Mesendoderm (in vitro differentiated cells): Measurements from ENCODE around the gene UBC.

Source experiments
- DNase-seq: peaks from one replicate; pipeline ENCODE4 v3.0.0; 2013
- H2AK5ac ChIP-seq: 2 replicates; pipeline ENCODE4 v1.6.1; 2013; ENCODE audit warnings: low read length, inconsistent platforms
- H2BK120ac ChIP-seq: 2 replicates; pipeline ENCODE4 v1.6.1; 2013; ENCODE audit warnings: low read depth, mild to moderate bottlenecking, low read length, moderate library complexity, mixed read lengths
- H2BK15ac ChIP-seq: replicated peaks from 2 replicates; pipeline ENCODE4 v1.6.1; 2013; ENCODE audit warnings: low read depth, mild to moderate bottlenecking, moderate library complexity
- H2BK5ac ChIP-seq: 2 replicates; pipeline ENCODE4 v1.6.1; 2013; ENCODE audit warnings: low read length, inconsistent platforms
- H3K18ac ChIP-seq: 2 replicates; pipeline ENCODE4 v1.6.1; 2013; ENCODE audit warnings: mild to moderate bottlenecking, low read length, mixed read lengths
- H3K23ac ChIP-seq: one replicate; pipeline ENCODE4 v1.6.1; 2013; ENCODE audit warnings: low read length
- H3K27ac ChIP-seq: 2 replicates; pipeline ENCODE4 v1.5.1; 2013; ENCODE audit warnings: low read depth, mild to moderate bottlenecking, inconsistent platforms, low read length, moderate library complexity
- H3K27me3 ChIP-seq: 2 replicates; pipeline ENCODE4 v1.6.1; 2013; ENCODE audit warnings: low read length, control low read depth, mild to moderate bottlenecking, inconsistent platforms; ENCODE audit not compliant: insufficient read depth, poor library complexity
- H3K36me3 ChIP-seq: 2 replicates; pipeline ENCODE4 v1.6.1; 2013; ENCODE audit warnings: low read length, inconsistent platforms; ENCODE audit not compliant: control insufficient read depth, insufficient read depth
- H3K4ac ChIP-seq: one replicate; pipeline ENCODE4 v1.6.1; 2013; ENCODE audit warnings: low read depth, mild to moderate bottlenecking, low read length, moderate library complexity
- H3K4me1 ChIP-seq: 2 replicates; pipeline ENCODE4 v1.6.1; 2013; ENCODE audit warnings: low read depth, low read length, inconsistent platforms; ENCODE audit not compliant: control insufficient read depth
- H3K4me2 ChIP-seq: 2 replicates; pipeline ENCODE4 v1.6.1; 2013; ENCODE audit warnings: low read length
- H3K4me3 ChIP-seq: 2 replicates; pipeline ENCODE4 v1.5.1; 2013; ENCODE audit warnings: mild to moderate bottlenecking, low read length
- H3K56ac ChIP-seq: one replicate; pipeline ENCODE4 v1.6.1; 2013; ENCODE audit warnings: low read length
- H3K79me1 ChIP-seq: 2 replicates; pipeline ENCODE4 v1.6.1; 2013; ENCODE audit warnings: low read length, inconsistent platforms
- H3K79me2 ChIP-seq: 2 replicates; pipeline ENCODE4 v1.6.1; 2013; ENCODE audit warnings: mild to moderate bottlenecking, low read length; ENCODE audit not compliant: control insufficient read depth, insufficient read depth
- H3K9ac ChIP-seq: 2 replicates; pipeline ENCODE4 v1.6.1; 2013; ENCODE audit warnings: low read length, inconsistent platforms
- H4K5ac ChIP-seq: one replicate; pipeline ENCODE4 v1.6.1; 2013; ENCODE audit warnings: low read length
- H4K8ac ChIP-seq: one replicate; pipeline ENCODE4 v1.6.1; 2013; ENCODE audit warnings: low read depth, mild to moderate bottlenecking, control low read depth, low read length, moderate library complexity
- WGBS: extraction: QIAGEN DNeasy Blood & Tissue Kit; methylation state at CpG from one replicate; pipeline ENCODE4 v1.1.7; 2013; ENCODE audit warnings: low lambda C conversion rate, missing lambda C conversion rate; ENCODE audit not compliant: insufficient coverage; ENCODE audit errors: extremely low coverage; 5-methylcytosine and 5-hydroxymethylcytosine counted together

The UBC gene

DNA sequence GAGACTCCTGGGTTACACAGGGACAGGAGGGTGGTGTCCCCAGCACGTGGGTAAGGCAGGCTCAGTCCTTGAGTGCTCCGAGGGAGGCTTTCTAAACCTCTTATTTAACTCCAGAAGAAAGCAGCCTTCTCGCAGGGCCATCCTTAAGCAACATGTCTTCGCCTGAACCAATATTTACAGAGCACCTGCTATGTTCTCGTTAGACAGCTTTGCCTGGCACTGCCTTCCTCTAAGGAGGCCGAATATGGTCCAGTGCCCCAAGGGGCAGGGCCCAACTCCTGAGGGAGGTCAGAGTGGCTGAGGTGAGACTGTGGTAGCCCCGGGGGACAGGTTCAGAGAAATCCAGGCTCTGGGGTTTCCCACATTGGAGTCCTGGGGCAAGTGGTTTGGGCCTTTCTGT lies 48.7 kb downstream of the UBC start:
- H3K9ac ChIP-seq: no peak overlapping the region
- H3K79me1 ChIP-seq: peaks cover 5% of the 10 kb centered on the region
- H4K5ac ChIP-seq: no peak overlapping the region
- peaks cover 2% of the 10 kb centered on the region for H3K79me2 ChIP-seq
- no peak overlapping the region for H3K4me2 ChIP-seq
- no peaks in the 10 kb centered on the region for H3K27me3 ChIP-seq
- no peak for DNase-seq
- no peak overlapping the region for H4K8ac ChIP-seq
- H3K56ac ChIP-seq: no peak overlapping the region
- no peak overlapping the region for H3K27ac ChIP-seq
- H3K23ac ChIP-seq: no peak overlapping the region
- no peak overlapping the region for H3K18ac ChIP-seq
- H2BK120ac ChIP-seq: no peak overlapping the region
- no peak overlapping the region for H3K4ac ChIP-seq
- H3K36me3 ChIP-seq: no peaks in the 10 kb centered on the region
- H2AK5ac ChIP-seq: no peak overlapping the region
- no peak overlapping the region for H2BK5ac ChIP-seq
- H3K4me3 ChIP-seq: no peak overlapping the region
- H2BK15ac ChIP-seq: no peak overlapping the region
- no peaks in the 10 kb centered on the region for H3K4me1 ChIP-seq
- WGBS: no CpG with 5 or more reads among the region's 7 CpGs

DNA sequence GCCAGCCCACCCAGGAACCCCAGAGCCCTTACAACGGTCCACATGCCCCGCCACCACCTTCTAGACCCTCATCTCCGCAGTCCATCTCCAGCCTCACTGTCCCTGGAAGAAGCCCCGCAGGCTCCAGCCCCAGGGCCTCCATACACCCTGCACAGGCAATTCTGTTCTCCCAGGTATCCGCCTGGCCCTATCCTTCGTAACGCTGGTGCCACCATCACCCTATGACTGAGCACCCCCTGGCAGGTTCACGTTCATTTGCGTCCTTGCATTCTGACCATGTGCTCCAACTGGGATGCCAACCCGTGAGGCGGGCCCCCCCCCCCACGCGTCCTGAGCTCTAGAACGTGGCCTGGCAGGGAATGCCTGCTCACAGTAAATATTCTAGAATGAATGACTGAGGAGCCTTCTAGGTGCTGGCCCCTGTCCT lies 50.1 kb downstream of the UBC start:
- Histone ChIP-seq H3K9ac (peak overlapping the region; percentile 43), H3K4me3 (no peak overlapping the region), H3K23ac (no peak overlapping the region)

DNA sequence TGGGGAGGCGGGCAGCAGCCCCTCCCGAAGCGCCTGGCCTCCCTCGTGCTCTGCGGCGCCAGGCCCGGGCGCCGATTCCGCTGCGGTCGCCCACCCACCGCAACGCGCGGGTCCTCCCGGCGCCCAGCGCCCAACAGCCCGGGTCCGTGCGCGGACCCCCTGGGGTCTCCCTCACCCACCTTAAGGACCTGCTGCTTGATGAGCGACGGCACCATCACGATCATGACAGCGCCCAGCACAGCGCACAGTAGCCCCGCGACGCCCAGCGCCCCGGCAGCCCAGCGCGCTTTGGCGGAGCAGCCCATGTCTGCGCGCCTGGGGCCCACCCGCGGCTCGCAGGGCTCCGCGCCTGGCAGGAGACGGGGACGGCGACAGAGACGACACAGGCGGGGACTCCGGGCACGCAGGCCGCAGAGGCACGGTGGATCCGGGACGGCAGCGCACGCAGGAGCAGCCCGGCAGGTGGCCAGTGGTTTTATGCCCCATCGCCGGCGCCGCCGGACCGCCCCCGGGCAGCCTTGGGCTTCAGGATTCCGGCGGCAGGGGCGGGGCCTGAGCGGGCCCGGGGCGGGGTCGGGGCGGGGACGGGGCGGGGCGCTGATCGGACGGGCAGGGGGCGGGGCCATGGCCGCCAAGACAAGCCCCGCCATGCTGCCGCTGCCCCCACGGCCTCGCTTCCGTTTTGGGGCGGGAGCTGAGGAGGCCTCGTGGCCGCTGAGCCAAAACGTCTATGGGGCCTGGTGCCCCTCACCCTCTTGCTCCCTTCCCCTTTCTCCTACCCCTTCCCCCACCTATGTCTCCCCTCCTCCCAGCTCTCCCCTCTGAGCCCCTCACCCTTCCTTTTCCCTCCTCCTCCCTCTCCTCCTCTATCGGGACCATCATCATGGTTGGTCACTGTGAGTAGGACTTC lies 50.8 kb downstream of the UBC start, which contains the start of gene SCARB1:
Gene SCARB1, minus strand, starts transcription at position 449 of the 910 bp plus-strand sequence. Its CDS starts 144 bp downstream, at position 305.
- no peak within 1 kb of the TSS for H4K8ac ChIP-seq
- H2BK15ac ChIP-seq: no peak within 1 kb of the TSS
- no peak within 1 kb of the TSS for H2AK5ac ChIP-seq
- peak within 1 kb of the TSS; percentile 92 for H3K9ac ChIP-seq
- H3K4me1 ChIP-seq: no peaks in the 10 kb centered on the region
- peak within 1 kb of the TSS; percentile 62 for H2BK120ac ChIP-seq
- no peaks in the 10 kb centered on the region for H3K27me3 ChIP-seq
- peak within 1 kb of the TSS; percentile 6 for H3K23ac ChIP-seq
- H3K4ac ChIP-seq: peak within 1 kb of the TSS; percentile 65
- no CpG with 5 or more reads among the region's 89 CpGs for WGBS
- peaks cover 4% of the 10 kb centered on the region for H3K79me2 ChIP-seq
- DNase-seq: peak; percentile 86
- H2BK5ac ChIP-seq: peak within 1 kb of the TSS; percentile 2
- no peak within 1 kb of the TSS for H4K5ac ChIP-seq
- H3K18ac ChIP-seq: peak within 1 kb of the TSS; percentile 66
- H3K79me1 ChIP-seq: peaks cover 9% of the 10 kb centered on the region
- peak within 1 kb of the TSS; percentile 88 for H3K4me3 ChIP-seq
- peak within 1 kb of the TSS; percentile 85 for H3K4me2 ChIP-seq
- peak within 1 kb of the TSS; percentile 87 for H3K56ac ChIP-seq
- peak within 1 kb of the TSS; percentile 11 for H3K27ac ChIP-seq
- no peaks in the 10 kb centered on the region for H3K36me3 ChIP-seq

More for the DNA sequence above, 50.1 kb downstream of the UBC start:
- Histone ChIP-seq H3K36me3 (no peaks in the 10 kb centered on the region), H2BK120ac (peak overlapping the region; percentile 62), H2BK5ac (no peak overlapping the region), H2BK15ac (no peak overlapping the region), H3K27me3 (no peaks in the 10 kb centered on the region), H3K4ac (peak overlapping the region; percentile 65), H3K4me1 (no peaks in the 10 kb centered on the region), H3K79me1 (peaks cover 9% of the 10 kb centered on the region), H3K56ac (peak overlapping the region; percentile 87), H4K8ac (no peak overlapping the region), H3K4me2 (no peak overlapping the region), H4K5ac (no peak overlapping the region), H3K18ac (peak overlapping the region; percentile 66), H3K79me2 (peaks cover 4% of the 10 kb centered on the region), H3K27ac (no peak overlapping the region), H2AK5ac (no peak overlapping the region)
- DNase-seq: no peak
- WGBS: no CpG with 5 or more reads among the region's 14 CpGs

DNA sequence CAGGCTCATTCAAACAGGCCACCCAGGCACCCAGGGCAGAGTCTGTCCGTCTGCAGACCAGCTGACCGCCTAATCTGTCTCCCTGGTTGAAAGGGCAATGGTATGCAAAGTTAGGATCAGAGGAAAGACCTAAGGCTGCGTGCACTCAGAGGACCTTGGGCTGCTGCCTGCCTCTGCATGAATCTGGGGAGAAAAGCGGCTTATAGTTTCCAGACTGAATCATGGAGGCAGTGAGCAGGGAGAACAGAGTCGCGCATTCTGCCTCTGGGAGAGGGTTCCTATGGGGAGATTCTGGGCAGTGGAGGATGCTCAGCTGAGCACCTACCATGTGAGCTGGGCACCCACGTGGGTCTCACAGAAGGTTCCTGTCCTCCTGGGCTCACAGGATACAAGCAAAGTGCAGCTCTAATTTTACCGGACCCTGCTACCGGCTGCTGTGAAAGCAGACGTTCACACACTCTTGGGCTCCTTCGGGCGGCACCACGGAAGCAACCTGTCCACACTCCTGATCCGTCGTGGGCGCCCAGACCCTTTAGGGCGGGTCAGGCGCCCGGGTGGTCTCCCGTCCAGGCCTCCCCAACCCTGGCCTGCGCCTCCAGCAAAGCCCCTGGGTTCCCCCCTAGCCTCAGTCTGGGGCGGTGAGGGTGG lies 51.6 kb downstream of the UBC start:
- no peak overlapping the region for H4K5ac ChIP-seq
- peak overlapping the region; percentile 92 for H3K9ac ChIP-seq

DNA sequence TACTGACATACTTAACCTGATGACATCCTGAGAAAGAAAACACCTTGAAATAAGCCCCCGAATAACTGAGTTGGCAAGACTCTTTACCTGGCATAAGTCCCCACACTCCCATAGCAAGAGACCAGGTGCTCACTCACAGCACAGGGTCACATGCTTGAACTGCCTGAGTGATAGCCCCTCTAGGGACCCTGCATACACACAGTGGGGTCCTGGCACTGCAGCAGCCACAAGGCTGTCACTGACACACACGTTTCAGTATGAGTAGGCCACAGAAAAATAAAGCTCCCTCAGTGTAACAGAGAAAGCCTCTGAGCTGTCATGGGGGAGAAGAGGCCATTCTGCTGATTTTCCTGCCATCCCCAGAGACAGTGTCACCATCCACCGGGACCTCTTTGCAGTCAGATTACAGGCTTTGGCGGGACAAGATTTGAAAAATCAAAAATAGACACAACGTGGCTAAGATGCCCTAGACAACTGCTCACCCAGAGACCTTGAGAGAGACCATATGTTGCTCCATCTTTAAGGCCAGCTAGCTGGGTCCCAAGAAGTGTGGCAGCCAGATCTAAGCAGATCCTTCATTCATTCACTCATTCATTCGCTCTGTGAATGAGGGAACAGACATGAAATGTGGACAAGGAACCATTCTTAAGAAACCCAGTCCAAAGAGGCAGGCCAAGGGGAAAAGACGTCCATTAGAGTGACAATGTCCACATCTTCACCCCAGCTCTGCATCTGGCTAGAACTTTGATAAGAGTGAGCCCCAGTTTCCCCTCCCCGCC lies 52.4 kb downstream of the UBC start:
- DNase-seq: no peak
- Histone ChIP-seq H3K23ac (no peak overlapping the region), H3K27ac (no peak overlapping the region), H2AK5ac (no peak overlapping the region), H2BK5ac (no peak overlapping the region), H2BK120ac (no peak overlapping the region), H3K18ac (no peak overlapping the region), H3K4me2 (no peak overlapping the region), H3K4me3 (no peak overlapping the region), H3K79me2 (peaks cover 4% of the 10 kb centered on the region), H3K4ac (no peak overlapping the region), H4K5ac (no peak overlapping the region), H3K56ac (no peak overlapping the region), H3K36me3 (no peaks in the 10 kb centered on the region), H4K8ac (no peak overlapping the region), H2BK15ac (no peak overlapping the region), H3K79me1 (peaks cover 14% of the 10 kb centered on the region), H3K27me3 (no peaks in the 10 kb centered on the region), H3K9ac (peak overlapping the region; percentile 92), H3K4me1 (no peaks in the 10 kb centered on the region)
- WGBS: no CpG with 5 or more reads among the region's 8 CpGs

More for the DNA sequence above, 51.6 kb downstream of the UBC start:
- Histone ChIP-seq H2BK15ac (no peak overlapping the region), H3K79me1 (peaks cover 11% of the 10 kb centered on the region), H3K79me2 (peaks cover 4% of the 10 kb centered on the region), H3K27me3 (no peaks in the 10 kb centered on the region), H3K4me2 (peak overlapping the region; percentile 85), H3K4me3 (peak overlapping the region; percentile 88), H3K4me1 (no peaks in the 10 kb centered on the region), H3K56ac (peak overlapping the region; percentile 86), H3K27ac (peak overlapping the region; percentile 11), H3K4ac (peak overlapping the region; percentile 11), H3K18ac (peak overlapping the region; percentile 46), H2BK5ac (no peak overlapping the region), H4K8ac (no peak overlapping the region), H3K36me3 (no peaks in the 10 kb centered on the region), H3K23ac (peak overlapping the region; percentile 6), H2BK120ac (no peak overlapping the region), H2AK5ac (no peak overlapping the region)
- WGBS: no CpG with 5 or more reads among the region's 22 CpGs
- DNase-seq: peak; percentile 40
